ENCODE results near the gene TMEM266.

TMEM266 gene

DNA sequence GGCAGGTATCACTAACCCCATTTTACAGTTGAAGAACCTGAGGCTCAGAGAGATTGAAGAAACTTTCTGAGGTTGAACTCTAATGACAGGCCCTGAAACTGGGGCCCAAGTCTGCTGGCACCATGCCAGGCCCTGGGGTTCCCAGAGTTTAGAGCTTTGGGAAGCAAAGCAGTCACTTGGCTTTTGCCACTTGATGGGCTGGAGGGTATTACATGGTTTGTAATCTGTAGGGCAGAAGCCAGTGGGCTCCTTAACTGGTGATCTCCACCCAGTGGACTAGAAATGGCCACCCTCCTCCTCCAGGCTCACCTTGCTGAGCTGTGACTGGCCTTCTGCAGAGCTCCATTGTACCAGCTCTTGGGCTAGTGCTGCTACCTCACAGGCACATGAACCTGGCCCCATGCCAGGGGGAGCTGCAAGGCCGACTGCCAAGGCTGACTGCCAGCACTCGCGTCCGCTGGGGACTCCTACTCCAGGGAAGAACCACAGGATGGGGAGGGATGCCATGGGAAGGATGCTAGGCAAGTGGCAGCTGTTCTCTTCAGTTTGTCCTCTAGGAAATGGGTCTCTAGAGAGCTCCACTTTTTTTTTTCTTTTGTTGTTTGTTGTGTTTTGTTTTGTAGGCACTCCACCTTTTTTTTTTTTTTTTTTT is 146.7 kb downstream of the TMEM266 start:
- no peak for FAIRE-seq

DNA sequence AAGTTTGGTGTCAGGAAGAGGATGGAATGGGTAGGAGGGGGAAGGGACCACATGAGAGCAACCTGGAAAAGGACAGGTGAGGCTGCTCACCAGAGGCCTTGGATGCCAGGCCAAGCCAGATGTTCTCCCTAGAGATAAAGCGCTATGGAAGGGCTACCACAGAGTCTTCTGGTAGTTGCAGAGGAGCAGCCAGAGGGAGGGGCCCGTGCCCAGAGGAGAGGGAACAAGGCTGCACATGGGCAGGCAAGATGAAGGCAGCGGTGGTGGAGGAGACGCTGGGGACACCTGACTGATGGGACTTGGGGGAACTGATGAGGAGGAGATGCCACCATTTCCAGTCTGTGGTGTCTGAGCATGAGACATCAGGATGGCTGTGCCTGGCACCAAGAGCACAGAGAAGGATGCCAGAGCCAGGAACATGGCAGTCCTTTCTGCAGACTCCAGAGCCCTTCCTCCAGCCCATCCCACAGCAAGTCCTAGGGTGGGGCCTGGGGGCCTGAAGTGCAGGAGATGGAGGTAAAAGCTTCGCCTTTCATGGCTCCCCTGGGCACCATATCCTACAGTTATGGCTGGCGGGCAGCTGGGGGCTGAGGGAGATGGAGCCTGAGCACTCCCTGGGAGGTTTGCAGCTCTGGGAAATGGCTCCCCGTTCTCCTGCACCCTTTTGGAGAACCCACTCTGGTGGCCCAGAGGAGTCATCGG is 148.4 kb downstream of the TMEM266 start:
- FAIRE-seq = no peak

- FAIRE-seq = no peak
Observed at GRCh38 chr15:76208786-76209424, 149.1 kb downstream of the TMEM266 start.

DNA sequence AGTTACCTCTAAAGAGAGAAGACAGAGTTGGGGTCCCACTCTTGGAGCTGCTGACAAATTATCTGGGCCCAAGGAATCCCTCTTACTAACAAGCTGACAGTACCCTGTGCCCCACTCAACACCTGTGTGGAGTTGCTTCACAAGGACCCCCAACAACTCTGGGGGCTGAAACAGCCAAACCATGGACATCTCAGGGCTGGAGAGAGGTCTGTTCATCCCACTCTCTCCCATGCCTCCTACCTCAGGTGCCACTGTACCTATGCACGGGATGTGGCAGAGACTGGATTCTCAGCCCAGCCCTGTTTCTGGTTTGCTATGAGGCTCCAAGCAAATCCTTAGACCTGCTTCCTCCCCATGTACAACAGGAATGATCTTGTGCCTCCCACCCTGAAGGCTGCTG is 149.7 kb downstream of the TMEM266 start:
- no peak for FAIRE-seq

GRCh38 chr15:76209942-76210341 is 150.2 kb downstream of the TMEM266 start:
- FAIRE-seq = no peak

GRCh38 chr15:76215634-76216033 is 155.8 kb downstream of the TMEM266 start:
- no peak for FAIRE-seq

- FAIRE-seq = no peak
Observed at GRCh38 chr15:76217029-76217881, 157.5 kb downstream of the TMEM266 start.

DNA sequence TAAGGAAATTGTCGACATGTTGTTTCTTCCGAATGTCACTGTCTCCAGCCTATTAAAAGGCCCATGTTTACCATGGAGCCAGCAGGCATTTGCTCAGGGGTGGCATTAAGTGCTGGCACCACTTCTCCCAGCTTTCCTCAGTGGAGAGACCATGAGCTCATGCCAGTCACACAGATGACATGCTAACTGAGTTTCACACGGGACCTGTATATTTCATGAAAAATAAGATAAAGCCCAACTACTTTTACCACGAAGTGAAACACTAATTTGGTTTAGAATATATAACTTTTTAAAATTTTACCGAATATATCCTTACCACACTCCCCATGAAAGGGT is 158.1 kb downstream of the TMEM266 start:
- FAIRE-seq = no peak

DNA sequence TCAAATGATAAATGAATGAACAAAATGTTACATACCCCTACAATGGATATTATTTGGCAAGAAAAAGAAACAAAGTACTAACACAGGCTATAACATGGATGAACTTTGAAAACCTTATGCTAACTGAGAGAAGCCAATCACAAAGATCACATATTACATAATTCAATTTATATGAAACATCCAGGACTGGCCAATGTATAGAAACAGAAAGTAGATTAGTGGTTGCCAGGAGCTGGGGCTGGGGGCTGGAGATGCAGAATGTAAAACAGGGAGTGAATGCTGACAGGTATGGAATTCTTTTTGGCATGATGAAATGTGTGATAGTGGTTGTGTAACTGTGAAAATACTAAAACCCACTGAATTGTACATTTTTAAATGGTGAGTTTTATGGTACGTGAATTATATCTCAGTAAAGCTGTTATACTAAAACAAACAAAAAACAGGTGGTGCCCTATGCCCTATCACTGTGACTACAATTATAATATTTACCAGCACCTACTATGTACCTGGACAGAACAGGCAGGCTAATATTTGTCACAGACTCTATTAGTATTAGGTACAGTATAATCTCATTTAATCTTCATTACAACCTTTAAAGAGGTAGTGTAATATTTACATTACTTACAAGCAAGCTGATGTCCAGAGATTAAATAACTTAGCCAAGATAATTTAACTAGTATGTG is 161.4 kb downstream of the TMEM266 start:
- FAIRE-seq = no peak

GRCh38 chr15:76222159-76222558 is 162.4 kb downstream of the TMEM266 start:
- no peak for FAIRE-seq

GRCh38 chr15:76223521-76223920 is 163.7 kb downstream of the TMEM266 start:
- no peak for FAIRE-seq

- no peak for FAIRE-seq
Observed at GRCh38 chr15:76229266-76229665, 169.5 kb downstream of the TMEM266 start.

GRCh38 chr15:76233921-76234320 is 174.1 kb downstream of the TMEM266 start:
- FAIRE-seq = no peak

GRCh38 chr15:76234337-76234889 is 174.6 kb downstream of the TMEM266 start:
- no peak for FAIRE-seq

GRCh38 chr15:76235186-76235826 is 175.5 kb downstream of the TMEM266 start:
- FAIRE-seq = peak; percentile 36

GRCh38 chr15:76236350-76236749 is 176.6 kb downstream of the TMEM266 start:
- no peak for FAIRE-seq

- FAIRE-seq = no peak
Observed at GRCh38 chr15:76239786-76240185, 180.0 kb downstream of the TMEM266 start.

- FAIRE-seq = no peak
Observed at GRCh38 chr15:76245072-76245610, 185.4 kb downstream of the TMEM266 start.

DNA sequence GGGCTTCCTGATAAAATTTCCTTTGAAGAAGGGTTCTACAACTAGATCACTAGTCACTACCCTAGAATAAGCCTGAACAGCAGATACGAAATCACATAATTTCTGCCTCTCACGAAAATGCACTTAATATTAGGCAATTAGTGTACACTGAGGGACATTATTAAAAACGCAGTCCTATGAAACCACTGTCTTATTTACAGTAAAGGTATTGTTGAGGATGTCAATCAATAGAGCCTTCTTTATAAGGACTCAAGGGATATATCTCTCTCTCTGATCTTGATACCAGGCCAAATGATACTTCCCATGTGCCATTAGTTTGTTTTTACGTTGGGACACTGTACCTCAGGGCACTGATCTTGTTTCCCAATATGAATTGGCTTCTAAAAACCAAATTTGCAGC is 191.9 kb downstream of the TMEM266 start:
- FAIRE-seq = no peak

GRCh38 chr15:76252249-76252648 is 192.5 kb downstream of the TMEM266 start:
- no peak for FAIRE-seq

- FAIRE-seq = no peak
Observed at GRCh38 chr15:76253691-76254473, 194.1 kb downstream of the TMEM266 start.

Data from islet of Langerhans (tissue), 1 donor.